H1 (cell line): ENCODE measurements around the gene NFKB1. TPM values are rescaled to one million over a fixed set of nuclear protein-coding genes. Genes with fewer than 3 reads are reported as not detected.

Experiments used
- CTCF ChIA-PET: fragments of 300-600 bp; sonication (Branson Sonifier 250); formaldehyde crosslinking; loops from one replicate; lab custom pipeline; 2021; ENCODE audit not compliant: partially characterized antibody; lab: Charles Lee
- POLR2A ChIA-PET: fragments of 300-600 bp; sonication (Branson Sonifier 250); formaldehyde crosslinking; loops from one replicate; lab custom pipeline; 2021; ENCODE audit warnings: inconsistent platforms; ENCODE audit not compliant: partially characterized antibody; lab: Charles Lee
- DNase-seq, 2 experiments: peaks; one replicate each; pipeline versions ENCODE4 v3.0.0 to v3.0.0-alpha.2; 2010 to 2022; ENCODE audit warnings: low spot score in 2 of 2, low read depth in 1 of 2, mixed read lengths in 1 of 2
- FAIRE-seq: peaks from 2 replicates; lab custom pipeline; 2011; peaks lifted over from hg19 to GRCh38; lab: Jason Lieb, UNC
- H2AFZ ChIP-seq: 2 replicates; pipeline ENCODE4 v1.8.1; 2012; ENCODE audit warnings: low read length, inconsistent platforms
- H2AK5ac ChIP-seq: 2 replicates; pipeline ENCODE4 v1.6.1; 2013; ENCODE audit warnings: low read depth, low read length
- H2BK120ac ChIP-seq: replicated peaks from 2 replicates; pipeline ENCODE3; 2013; ENCODE audit warnings: low read depth, low read length, inconsistent platforms
- H2BK12ac ChIP-seq: 2 replicates; pipeline ENCODE4 v1.6.1; 2013; ENCODE audit warnings: low read depth, low read length
- H2BK15ac ChIP-seq: 2 replicates; pipeline ENCODE4 v1.6.1; 2013; ENCODE audit warnings: low read length
- H2BK20ac ChIP-seq: 2 replicates; pipeline ENCODE4 v1.6.1; 2013; ENCODE audit warnings: low read length
- H2BK5ac ChIP-seq: 2 replicates; pipeline ENCODE4 v1.6.1; 2013; ENCODE audit warnings: low read depth, low read length
- H3K14ac ChIP-seq: 2 replicates; pipeline ENCODE4 v1.6.1; 2013; ENCODE audit warnings: inconsistent platforms; ENCODE audit not compliant: insufficient read length
- H3K18ac ChIP-seq: 2 replicates; pipeline ENCODE4 v1.6.1; 2013; ENCODE audit warnings: low read length; ENCODE audit errors: extremely low read depth
- H3K23ac ChIP-seq: 2 replicates; pipeline ENCODE4 v1.6.1; 2013; ENCODE audit warnings: inconsistent platforms; ENCODE audit not compliant: insufficient read length
- H3K23me2 ChIP-seq: 2 replicates; pipeline ENCODE4 v1.6.1; 2013; ENCODE audit warnings: low read depth, low read length
- H3K27ac ChIP-seq: 2 replicates; pipeline ENCODE4 v1.6.1; 2011; ENCODE audit warnings: low read depth, low read length, inconsistent platforms
- H3K27me3 ChIP-seq, 4 experiments: replicated peaks in 1 of 4; 1 replicate in 1 of 4; 2 replicates in 3 of 4; pipeline versions ENCODE4 v1.6.1 to v1.8.1; 2011 to 2013; ENCODE audit warnings: low read length in 3 of 4, mild to moderate bottlenecking in 3 of 4, inconsistent platforms in 2 of 4, mixed read lengths in 2 of 4, moderate library complexity in 1 of 4; ENCODE audit not compliant: control insufficient read depth in 3 of 4, insufficient read depth in 3 of 4; ENCODE audit errors: extremely low read depth in 1 of 4
- H3K36me3 ChIP-seq, 4 experiments: 2 replicates each; pipeline versions ENCODE4 v1.6.1 to v1.8.1; 2011 to 2013; ENCODE audit warnings: mild to moderate bottlenecking in 4 of 4, low read length in 3 of 4, moderate library complexity in 2 of 4, control low read depth in 1 of 4, inconsistent platforms in 1 of 4; ENCODE audit not compliant: insufficient read depth in 4 of 4, control insufficient read depth in 2 of 4
- H3K4ac ChIP-seq: replicated peaks from 2 replicates; pipeline ENCODE3; 2013; ENCODE audit warnings: low read length, low read depth, mixed read lengths, inconsistent platforms; ENCODE audit not compliant: insufficient read length
- H3K4me1 ChIP-seq, 4 experiments: replicated peaks in 1 of 4; 1 replicate in 1 of 4; 2 replicates in 3 of 4; pipeline versions ENCODE4 v1.6.1 to v1.8.1; 2011 to 2013; ENCODE audit warnings: low read length in 3 of 4, inconsistent platforms in 2 of 4, mixed read lengths in 1 of 4; ENCODE audit not compliant: insufficient read depth in 4 of 4, control insufficient read depth in 3 of 4
- H3K4me2 ChIP-seq, 2 experiments: 2 replicates each; pipeline versions ENCODE4 v1.6.1 to v1.8.1; 2011 to 2013; ENCODE audit warnings: low read depth in 2 of 2, low read length in 2 of 2, control low read depth in 1 of 2, inconsistent platforms in 1 of 2, mild to moderate bottlenecking in 1 of 2; ENCODE audit not compliant: insufficient read depth in 1 of 2
- H3K4me3 ChIP-seq, 4 experiments: fragments of 200-600, 300-600 bp in 1 of 4; sonication (generic), shearing (Covaris generic), sonication (Bioruptor Twin) in 1 of 4; 2 replicates each; pipeline versions ENCODE4 v1.5.1 to v1.8.1; 2011 to 2016; ENCODE audit warnings: low read length in 4 of 4, low read depth in 3 of 4, control low read depth in 2 of 4, inconsistent platforms in 2 of 4, mild to moderate bottlenecking in 2 of 4, mixed read lengths in 1 of 4, moderate library complexity in 1 of 4; ENCODE audit not compliant: insufficient read depth in 2 of 4; ENCODE audit errors: extremely low read depth in 1 of 4
- H3K56ac ChIP-seq: replicated peaks from 2 replicates; pipeline ENCODE3; 2013; ENCODE audit warnings: low read depth, mild to moderate bottlenecking, mixed read lengths, low read length, inconsistent platforms; ENCODE audit not compliant: insufficient read length
- H3K79me1 ChIP-seq: 2 replicates; pipeline ENCODE4 v1.6.1; 2013; ENCODE audit warnings: low read depth, low read length, control low read depth
- H3K79me2 ChIP-seq, 2 experiments: 2 replicates each; pipeline versions ENCODE4 v1.6.1 to v1.8.1; 2012 to 2013; ENCODE audit warnings: low read length in 2 of 2, mild to moderate bottlenecking in 2 of 2, inconsistent platforms in 1 of 2; ENCODE audit not compliant: insufficient read depth in 2 of 2, control insufficient read depth in 1 of 2
- H3K9ac ChIP-seq, 4 experiments: replicated peaks in 1 of 4; 1 replicate in 1 of 4; 2 replicates in 3 of 4; pipeline versions ENCODE4 v1.6.1 to v1.8.1; 2011 to 2013; ENCODE audit warnings: low read depth in 3 of 4, low read length in 3 of 4, control low read depth in 2 of 4, mild to moderate bottlenecking in 2 of 4, moderate library complexity in 2 of 4, inconsistent platforms in 1 of 4; ENCODE audit errors: extremely low read depth in 1 of 4
- H3K9me3 ChIP-seq, 2 experiments: 2 replicates each; pipeline versions ENCODE4 v1.6.1 to v1.8.1; 2012 to 2013; ENCODE audit warnings: mild to moderate bottlenecking in 2 of 2, moderate library complexity in 2 of 2, control low read depth in 1 of 2, inconsistent platforms in 1 of 2, low read depth in 1 of 2, low read length in 1 of 2, mixed read lengths in 1 of 2; ENCODE audit not compliant: insufficient read depth in 2 of 2
- H4K20me1 ChIP-seq, 2 experiments: replicated peaks in 1 of 2; 2 replicates each; pipeline versions ENCODE3 to v1.8.1; 2011 to 2013; ENCODE audit warnings: inconsistent platforms in 2 of 2, low read length in 2 of 2, mild to moderate bottlenecking in 1 of 2; ENCODE audit not compliant: insufficient read depth in 2 of 2, control insufficient read depth in 1 of 2
- H4K5ac ChIP-seq: 2 replicates; pipeline ENCODE4 v1.6.1; 2013; ENCODE audit warnings: low read length, low read depth, mixed read lengths, inconsistent platforms; ENCODE audit not compliant: insufficient read length
- H4K8ac ChIP-seq: 2 replicates; pipeline ENCODE4 v1.8.0; 2013; ENCODE audit warnings: mild to moderate bottlenecking, moderate library complexity, low read length, inconsistent platforms; ENCODE audit not compliant: insufficient read depth; ENCODE audit errors: extremely low read depth
- H4K91ac ChIP-seq: replicated peaks from 2 replicates; pipeline ENCODE3; 2013; ENCODE audit warnings: low read length, mixed read lengths, inconsistent platforms; ENCODE audit not compliant: insufficient read length
- ATF2 ChIP-seq: IDR thresholded peaks from 2 replicates; pipeline ENCODE4 v1.6.1; 2012; ENCODE audit warnings: low read length, inconsistent platforms
- CBX8 ChIP-seq: fragments of 300-800, 300-1000 bp; sonication (generic); IDR thresholded peaks from 2 replicates; pipeline ENCODE4 v1.7.1; 2016; ENCODE audit warnings: low read depth, low read length, borderline replicate concordance
- FOSL1 ChIP-seq: IDR thresholded peaks from 2 replicates; pipeline ENCODE4 v1.6.1; 2011; ENCODE audit warnings: mild to moderate bottlenecking, low read depth, low read length, moderate library complexity; ENCODE audit not compliant: insufficient read depth
- GTF2F1 ChIP-seq: IDR thresholded peaks from 2 replicates; pipeline ENCODE4 v1.6.1; 2012; ENCODE audit warnings: low read depth, low read length, improper control_type of control experiment, borderline replicate concordance
- NANOG ChIP-seq: IDR thresholded peaks from 2 replicates; pipeline ENCODE4 v1.6.1; 2011; ENCODE audit warnings: low read length, low read depth, mild to moderate bottlenecking, inconsistent platforms; ENCODE audit not compliant: insufficient read depth, poor library complexity, severe bottlenecking
- POU5F1 ChIP-seq: IDR thresholded peaks from 2 replicates; pipeline ENCODE4 v1.6.1; 2011; ENCODE audit warnings: low read depth, mild to moderate bottlenecking, low read length, moderate library complexity
- RFX5 ChIP-seq: IDR thresholded peaks from 2 replicates; pipeline ENCODE4 v1.6.1; 2011; ENCODE audit warnings: low read depth, low read length, improper control_type of control experiment, borderline replicate concordance
- SIN3A ChIP-seq, 2 experiments: IDR thresholded peaks in 1 of 2; conservative IDR thresholded peaks in 1 of 2; 2 replicates each; pipeline ENCODE4 v1.6.1; 2011 to 2012; ENCODE audit warnings: low read length in 2 of 2, improper control_type of control experiment in 1 of 2, low read depth in 1 of 2, mild to moderate bottlenecking in 1 of 2
- SUZ12 ChIP-seq: fragments of 200-600 bp; sonication (generic); IDR thresholded peaks from 2 replicates; pipeline ENCODE4 v1.6.1; 2012; ENCODE audit warnings: mild to moderate bottlenecking, inconsistent platforms, low read length, moderate library complexity, mixed read lengths
- WGBS, 2 experiments: shearing (Covaris generic) in 1 of 2; methylation state at CpG; one replicate each; pipeline versions ENCODE4 v1.1.6 to v1.1.7; 2013 to 2015; ENCODE audit warnings: low lambda C conversion rate in 2 of 2, mixed read lengths in 2 of 2, inconsistent platforms in 1 of 2, low coverage in 1 of 2, missing lambda C conversion rate in 1 of 2; ENCODE audit not compliant: insufficient replicate concordance in 2 of 2, insufficient coverage in 1 of 2, insufficient read length in 1 of 2; ENCODE audit errors: extremely low coverage in 1 of 2, missing lambda C conversion rate in 1 of 2; 5-methylcytosine and 5-hydroxymethylcytosine counted together
- polyA plus RNA-seq, 7 experiments: library from polyadenylated mRNA; depleted of rRNA in 3 of 7; stranded (reverse) in 5 of 7; unstranded in 2 of 7; fragments of >200 nt in 5 of 7; fragments of 200-250 nt in 2 of 7; gene quantifications; 1 replicate in 5 of 7; 2 replicates in 1 of 7; 4 replicates in 1 of 7; pipeline versions ENCODE4 v1.2.1 to v1.2.3, GENCODE V29; 2011 to 2013; ENCODE audit warnings: missing spikeins in 2 of 7, mixed read lengths in 2 of 7
- total RNA-seq: library from RNA; stranded (reverse); fragmentation: NEBNext Ultra II Directional; extraction: Animal tissue kit (Norgen Biotek cat#: 25700); gene quantifications from 2 replicates; pipeline ENCODE4 v1.2.1, GENCODE V29; 2021

Gene NFKB1
- total and polyA plus RNA-seq, 2 of the 8 experiments (the other 6 are each of a cell fraction or from before 2014, with no cell fraction given) = 2.9 to 6.8 TPM

DNA sequence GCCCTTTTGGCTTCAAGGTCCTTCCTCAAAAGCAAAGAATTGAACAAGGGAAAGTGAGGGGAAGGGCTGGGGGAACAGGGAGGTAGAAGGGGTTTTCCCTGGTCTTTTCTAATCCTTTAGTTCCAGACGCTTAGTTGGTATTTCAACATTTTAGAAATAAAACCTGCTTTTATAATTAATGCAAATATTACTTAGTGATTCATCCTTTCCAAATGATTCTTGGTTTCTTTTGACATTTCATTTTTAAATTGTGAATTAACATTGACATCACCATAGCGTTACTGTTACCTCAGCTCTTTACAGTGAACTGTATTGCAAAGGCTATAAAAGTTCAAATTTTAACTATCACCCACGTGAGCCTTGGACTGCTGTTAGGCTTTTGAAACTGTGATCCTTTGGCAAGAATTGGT lies 20.9 kb downstream of the NFKB1 start:
- Histone ChIP-seq H3K23me2 (no peaks in the 10 kb centered on the region), H3K23ac (no peak overlapping the region), H3K4me3 (no peak overlapping the region), H3K14ac (no peak overlapping the region), H3K9ac (no peak overlapping the region), H3K4me2 (no peak overlapping the region), H3K79me1 (no peaks in the 10 kb centered on the region), H4K20me1 (no peaks in the 10 kb centered on the region), H3K4ac (no peak overlapping the region), H3K79me2 (no peaks in the 10 kb centered on the region), H2AK5ac (no peak overlapping the region), H4K5ac (no peak overlapping the region), H2BK120ac (no peak overlapping the region), H2BK15ac (no peak overlapping the region), H3K18ac (no peak overlapping the region), H3K4me1 (peaks cover 0 to 3% (median 0%) of the 10 kb centered on the region in 4 experiments; a peak in 1 of 7 replicates), H3K56ac (no peak overlapping the region), H2BK20ac (no peak overlapping the region), H3K36me3 (no peaks in the 10 kb centered on the region), H2BK5ac (no peak overlapping the region), H2BK12ac (no peak overlapping the region), H2AFZ (no peak overlapping the region), H3K9me3 (no peaks in the 10 kb centered on the region), H3K27ac (no peak overlapping the region), H3K27me3 (peaks cover 0 to 1% (median 0%) of the 10 kb centered on the region in 4 experiments; a peak in 1 of 7 replicates), H4K8ac (no peak overlapping the region), H4K91ac (no peak overlapping the region)
- ChIA-PET POLR2A (no interaction called here), CTCF (interaction anchor here (0.9 to 1.6 kb wide), 3 partner anchors 11 to 570 kb away, joined by 3 read pairs; no protein-coding TSS in a partner anchor)
- no peak for FAIRE-seq
- no peak for TF ChIP-seq SIN3A (conservative IDR thresholded peaks at IDR 0.05 in 1 of 2, IDR thresholded peaks at IDR 0.05 in 1 of 2; ENCODE audit: low read depth in 1 of 2, low read length in 2 of 2)
- no peak for TF ChIP-seq GTF2F1
- no peak for TF ChIP-seq NANOG
- TF ChIP-seq RFX5 = no peak
- TF ChIP-seq FOSL1 = no peak
- no peak for TF ChIP-seq SUZ12
- no peak for TF ChIP-seq CBX8
- TF ChIP-seq POU5F1 = no peak
- no peak for TF ChIP-seq ATF2
- 88% methylated on average over 3 of the region's 3 CpGs; no CpG with 5 or more reads in 1 of the 2 experiments for WGBS, 2 experiments
- no peak for DNase-seq
